GM21619 (cell line): ENCODE measurements around the gene HOXC4.
"Not testable (repeated sequence)": the region's sequence is repeated elsewhere in the genome, so short reads cannot be mapped to it uniquely, and the experiment has no call there.

Experiments
- ATAC-seq: cut with Tn5 transposase; IDR thresholded peaks from one replicate; pipeline ENCODE4 v1.9.1; 2021; ENCODE audit not compliant: unreplicated experiment

The HOXC4 gene

DNA sequence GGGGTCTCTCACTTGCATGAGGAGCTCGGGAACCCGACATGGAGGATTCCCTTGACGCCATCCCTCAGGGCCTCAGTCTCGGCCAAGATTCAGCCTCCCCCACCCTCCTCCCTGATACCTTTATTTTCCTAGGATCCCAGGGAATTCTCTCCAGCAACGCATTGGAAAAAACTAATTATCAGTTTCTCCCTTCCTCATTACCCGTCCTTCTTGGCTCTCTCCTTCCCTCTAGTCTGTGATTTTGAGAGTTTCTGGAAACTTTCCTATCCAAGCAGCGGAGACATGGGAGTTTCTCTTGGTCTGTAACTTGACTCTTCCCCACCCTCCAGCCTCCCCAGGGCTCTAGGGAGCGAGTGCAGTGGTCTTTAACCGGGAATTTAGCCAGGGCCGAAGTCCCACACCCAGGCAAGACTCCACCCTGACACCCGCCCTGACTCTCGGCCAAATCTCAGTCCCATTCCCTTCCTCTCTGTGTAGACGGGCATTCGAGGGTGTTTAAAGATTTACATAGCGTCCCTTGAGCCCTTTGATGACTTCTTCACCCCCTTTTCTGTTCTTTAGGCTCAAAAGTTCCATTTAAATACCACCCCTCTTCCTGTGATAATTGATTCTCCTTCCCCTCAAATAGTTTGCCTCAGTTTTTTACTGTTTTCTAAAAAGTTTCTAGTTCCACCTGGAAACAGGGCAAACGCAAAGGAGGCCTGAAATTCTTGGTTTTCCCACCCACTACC, 14.1 kb upstream of the HOXC4 start:
- ATAC-seq, result no peak

DNA sequence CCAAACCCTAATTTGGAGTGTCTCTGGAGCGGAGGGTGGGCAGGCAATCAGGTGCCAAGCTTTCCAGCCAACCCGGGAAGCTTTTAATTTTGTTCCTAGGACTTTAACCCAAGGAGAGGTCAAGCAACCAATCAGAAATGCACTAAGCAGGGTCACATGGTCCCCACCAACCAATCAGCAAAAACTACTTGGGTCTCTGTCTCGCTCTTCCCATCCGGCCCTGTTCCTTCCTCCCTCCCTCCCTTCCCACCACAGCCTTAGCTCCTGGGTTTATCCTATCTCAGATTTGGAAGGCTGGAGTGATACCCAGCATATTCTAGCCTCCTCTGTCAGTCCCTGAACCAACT, 13.5 kb upstream of the HOXC4 start:
- no peak for ATAC-seq

DNA sequence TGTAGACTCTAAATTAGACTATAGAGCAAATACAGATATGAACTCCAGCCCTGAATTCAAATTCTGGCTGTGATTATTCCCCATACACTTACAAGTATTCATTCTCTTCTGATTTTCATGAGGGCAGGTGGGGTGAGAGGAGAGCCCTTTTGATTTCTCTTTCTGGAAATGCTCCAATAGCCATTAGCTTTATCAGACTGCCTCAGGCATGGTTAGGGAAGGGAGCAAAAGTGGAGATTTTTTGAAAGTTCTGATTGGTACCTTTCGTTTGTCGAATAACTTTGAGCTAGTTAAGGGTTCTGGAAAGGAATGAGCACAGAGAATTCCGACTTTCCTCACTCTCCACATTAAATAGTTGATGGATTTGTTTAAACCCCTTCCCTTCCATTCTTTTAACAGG, 13.0 kb upstream of the HOXC4 start:
- ATAC-seq, result no peak

DNA sequence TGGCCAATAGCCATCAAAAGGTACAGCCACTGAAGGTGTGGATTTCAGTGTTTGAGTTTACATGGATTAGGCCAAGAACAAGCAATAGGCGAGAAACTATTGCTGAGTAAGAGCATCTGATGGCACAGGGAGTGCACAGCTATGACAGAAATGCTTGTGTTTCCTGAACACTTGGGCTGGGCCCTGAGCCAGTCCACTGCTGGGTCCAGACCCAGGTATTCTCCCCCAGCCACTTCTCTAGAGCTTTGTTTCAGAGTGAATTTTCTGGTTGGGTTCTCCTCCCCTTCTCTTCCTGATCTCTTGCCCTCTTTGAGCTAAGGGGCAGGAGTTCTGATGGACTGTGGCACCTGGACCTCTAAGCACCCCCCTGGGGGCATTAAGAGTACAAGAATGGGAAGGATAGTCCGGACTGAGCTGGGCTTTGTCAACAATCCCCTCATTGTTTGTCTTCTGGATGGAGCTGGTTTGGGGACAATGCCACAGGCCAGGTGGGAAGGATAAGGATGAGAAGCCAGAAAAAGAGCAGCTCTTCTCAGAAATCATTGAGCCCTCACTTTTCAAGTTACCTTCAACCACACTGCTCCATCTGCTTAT, 12.4 kb upstream of the HOXC4 start:
- no peak for ATAC-seq

DNA sequence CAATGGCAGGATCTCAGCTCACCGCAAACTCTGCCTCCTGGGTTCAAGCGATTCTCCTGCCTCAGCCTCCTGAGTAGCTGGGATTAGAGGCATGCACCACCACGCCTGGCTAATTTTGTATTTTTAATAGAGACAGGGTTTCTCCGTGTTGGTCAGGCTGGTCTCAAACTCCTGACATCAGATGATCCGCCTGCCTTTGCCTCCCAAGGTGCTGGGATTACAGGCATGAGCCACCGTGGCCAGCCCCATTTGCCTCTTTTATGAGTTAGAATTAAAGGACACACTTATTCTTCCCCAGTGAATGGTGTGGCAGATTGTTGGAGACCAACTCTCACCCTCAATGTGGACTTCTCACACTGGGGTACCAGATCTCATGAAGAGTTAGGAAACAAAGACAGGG, 11.6 kb upstream of the HOXC4 start:
- ATAC-seq, result not testable (repeated sequence)

DNA sequence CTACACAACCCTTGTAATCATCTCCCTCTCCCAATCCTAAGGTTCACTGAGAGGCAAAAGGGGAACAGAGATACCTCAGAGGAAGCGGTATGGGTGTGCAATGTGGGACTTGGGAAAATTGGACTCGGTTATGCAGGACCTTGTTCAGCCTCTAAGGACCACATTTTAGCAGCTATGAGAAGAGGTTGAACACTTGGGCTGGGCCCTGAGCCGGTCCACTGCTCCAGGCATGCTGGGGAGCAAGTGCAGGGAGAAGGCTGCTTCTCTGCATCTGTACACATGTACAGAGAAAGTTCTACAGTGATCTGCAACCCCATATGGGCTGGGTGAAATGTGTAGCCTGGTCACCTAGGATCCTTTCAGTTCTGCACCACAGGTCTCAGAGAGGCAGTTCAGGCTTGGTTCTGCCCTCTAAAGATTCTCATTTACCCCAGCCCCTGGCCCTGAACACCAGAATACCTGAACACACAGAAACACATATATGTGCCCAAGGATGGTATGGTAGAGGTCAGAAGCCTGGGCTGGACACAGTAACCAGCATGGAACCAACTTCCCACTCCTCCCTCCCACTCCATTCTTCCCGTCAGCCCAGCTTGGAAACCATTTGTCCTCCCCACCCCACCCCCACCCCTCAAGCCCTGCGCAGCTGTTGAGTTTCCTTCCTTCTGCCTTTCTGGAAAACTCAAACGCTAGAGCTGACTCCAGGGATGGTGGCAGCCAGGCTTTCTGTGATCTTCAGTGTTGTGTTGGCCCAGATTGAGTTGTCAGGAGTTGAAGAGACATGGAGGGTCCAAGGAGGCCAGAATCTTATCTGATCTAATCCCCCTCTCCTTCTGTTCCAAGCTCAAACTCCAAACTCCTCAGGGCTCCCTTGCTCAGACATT, 10.4 kb upstream of the HOXC4 start:
- no peak for ATAC-seq

DNA sequence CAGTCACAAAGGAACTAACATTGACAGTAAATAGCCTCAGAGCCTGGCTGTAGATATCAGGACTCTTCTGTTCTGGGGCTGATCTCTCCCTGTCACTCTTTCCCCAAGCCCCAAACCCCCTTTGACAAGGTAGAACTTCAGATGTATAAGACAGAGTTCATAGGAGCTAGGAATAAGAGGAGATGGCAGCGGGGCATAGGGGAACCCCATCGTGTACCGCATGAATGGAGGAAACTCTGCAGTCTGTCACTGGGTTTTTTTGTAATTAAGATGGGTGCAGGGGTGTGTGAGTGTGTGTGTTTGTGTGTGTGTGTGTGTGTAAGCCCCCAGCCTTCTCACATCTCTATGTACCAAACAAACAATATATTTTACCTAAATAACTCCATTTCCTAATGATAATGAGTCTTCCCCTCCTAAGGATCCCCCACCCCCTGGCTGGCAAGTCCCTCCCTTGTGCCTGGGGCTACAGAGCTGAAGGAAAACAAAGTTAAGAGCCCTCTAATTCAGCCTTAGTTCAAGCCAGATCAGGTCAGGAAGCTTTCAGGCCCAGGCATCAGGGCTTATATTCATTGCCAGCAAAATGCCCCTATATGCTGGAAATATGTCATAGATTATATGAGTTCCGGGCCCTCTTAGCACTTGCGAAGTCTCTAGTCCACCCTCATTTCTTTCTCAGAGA, 9.1 kb upstream of the HOXC4 start:
- no peak for ATAC-seq

DNA sequence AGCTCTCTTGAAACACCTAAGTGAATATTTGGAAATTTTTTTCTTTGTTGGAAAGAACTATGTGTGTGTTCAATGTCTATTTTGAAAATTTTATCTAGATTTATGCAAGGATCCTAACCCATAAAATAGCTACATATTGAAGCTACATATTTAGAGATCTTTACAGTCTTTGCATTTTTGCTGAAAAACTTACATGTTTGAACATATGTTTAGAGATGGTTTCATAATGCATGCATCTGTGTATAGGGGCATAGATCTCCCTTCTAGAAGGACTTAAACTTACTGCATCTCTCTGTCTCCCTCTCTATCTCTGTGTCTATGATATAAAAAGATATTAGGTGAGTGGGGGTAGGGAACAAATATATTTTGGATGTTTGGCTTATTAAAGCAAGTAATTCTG, 8.2 kb upstream of the HOXC4 start:
- no peak for ATAC-seq

DNA sequence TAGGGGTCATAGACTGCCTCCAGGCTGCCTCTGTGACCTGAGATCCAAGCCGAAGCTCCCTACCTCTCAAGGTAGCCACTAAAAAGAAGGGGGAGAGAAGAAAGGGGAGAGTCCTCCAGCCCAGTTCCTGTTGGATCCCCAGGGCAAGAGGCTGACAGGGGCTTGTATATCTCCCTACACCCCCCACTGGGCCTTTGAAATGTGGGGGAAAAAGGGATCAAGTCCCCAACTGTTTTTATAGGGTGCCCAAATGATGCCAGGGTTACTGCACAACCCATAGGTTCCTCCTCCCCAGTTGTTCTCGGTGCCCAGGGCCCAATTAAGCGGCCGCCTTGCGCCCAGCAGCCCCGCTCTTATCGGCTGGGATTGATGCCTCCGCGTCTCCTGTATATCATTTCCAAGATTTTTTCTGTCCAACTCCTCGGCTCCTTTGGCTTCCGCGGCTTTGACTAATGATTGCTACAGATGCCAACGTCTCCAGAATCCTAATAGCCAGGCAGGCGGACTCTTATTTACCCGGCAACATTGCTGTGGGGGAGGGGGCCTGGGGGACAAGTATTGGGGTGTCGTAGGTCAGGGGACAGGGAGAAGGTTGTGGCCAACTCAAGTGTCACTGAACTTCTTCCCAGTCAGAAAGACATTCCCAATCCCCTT, 7.6 kb upstream of the HOXC4 start:
- no peak for ATAC-seq

DNA sequence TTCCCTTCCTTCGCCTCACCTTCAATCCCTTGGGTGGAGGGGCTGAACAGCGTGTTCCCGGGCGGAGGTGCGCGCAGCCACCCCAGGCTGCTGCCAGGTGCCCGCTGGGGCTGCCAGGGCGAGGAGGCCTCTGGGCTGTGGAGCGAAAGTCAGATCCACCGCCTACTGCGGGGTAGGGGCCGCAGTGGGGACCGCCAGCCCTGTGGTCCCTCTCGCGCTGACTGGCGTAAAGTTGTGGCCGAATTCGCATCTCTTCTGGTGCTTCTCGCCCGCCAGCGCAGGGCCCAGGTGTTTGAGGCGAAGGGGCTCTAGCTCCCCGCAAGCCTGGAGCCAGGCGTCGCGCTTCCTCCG, 6.9 kb upstream of the HOXC4 start:
- ATAC-seq, result no peak

DNA sequence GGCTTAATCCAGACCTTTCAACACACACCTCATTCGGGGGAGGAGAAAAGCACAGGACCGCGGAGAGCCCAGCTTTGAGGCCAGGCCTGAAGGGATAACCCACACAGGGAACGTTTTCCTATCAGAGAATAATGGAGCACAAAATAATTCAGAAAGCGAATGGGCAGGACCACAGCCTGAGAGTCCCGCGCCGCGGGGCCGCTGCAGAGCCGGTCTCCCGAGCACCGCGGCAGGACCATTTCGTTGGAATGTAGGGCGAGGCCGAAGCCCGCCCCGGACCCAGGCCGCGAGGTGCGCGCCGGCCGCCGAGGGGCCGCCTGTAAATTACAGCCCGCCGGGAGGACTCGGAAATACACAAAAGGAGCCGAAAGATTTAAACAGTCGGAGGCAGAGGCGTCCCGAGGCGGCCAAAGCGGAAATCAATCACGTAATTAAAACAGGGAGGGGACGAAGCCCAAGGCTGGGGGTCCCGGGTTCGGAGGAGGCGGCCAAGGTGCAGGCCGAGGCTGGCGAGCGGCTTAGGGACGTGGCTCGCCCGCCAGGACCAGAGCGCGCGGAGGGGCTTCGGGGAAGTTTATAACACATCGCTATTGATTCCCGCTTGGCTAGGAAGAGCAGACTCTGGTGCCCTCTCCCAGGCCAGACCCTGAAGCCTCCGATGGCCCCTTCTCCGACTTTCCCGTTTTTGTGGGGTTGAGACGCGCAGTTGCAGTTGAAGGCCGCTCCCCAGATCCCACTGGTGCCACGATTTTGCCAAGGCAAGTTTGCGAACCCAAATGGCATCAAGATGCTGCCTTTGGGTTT, 6.3 kb upstream of the HOXC4 start:
- ATAC-seq, result no peak

DNA sequence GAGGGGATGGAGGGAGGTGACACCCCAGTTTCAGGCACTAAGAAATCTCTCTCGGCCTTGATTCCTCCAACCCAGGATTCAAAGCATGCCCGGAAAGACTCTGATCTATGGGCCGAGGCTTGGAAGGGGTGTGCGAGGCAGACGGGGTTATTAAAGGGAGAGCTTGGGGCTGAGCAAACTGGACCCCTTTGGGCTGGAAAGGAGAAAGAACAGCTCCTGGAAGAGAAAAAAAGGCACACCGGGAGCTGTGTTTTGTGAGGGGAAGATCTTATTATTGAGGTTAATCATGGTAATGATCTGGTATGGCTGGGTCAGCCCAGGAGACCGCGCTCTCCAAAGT, 5.7 kb upstream of the HOXC4 start:
- no peak for ATAC-seq

DNA sequence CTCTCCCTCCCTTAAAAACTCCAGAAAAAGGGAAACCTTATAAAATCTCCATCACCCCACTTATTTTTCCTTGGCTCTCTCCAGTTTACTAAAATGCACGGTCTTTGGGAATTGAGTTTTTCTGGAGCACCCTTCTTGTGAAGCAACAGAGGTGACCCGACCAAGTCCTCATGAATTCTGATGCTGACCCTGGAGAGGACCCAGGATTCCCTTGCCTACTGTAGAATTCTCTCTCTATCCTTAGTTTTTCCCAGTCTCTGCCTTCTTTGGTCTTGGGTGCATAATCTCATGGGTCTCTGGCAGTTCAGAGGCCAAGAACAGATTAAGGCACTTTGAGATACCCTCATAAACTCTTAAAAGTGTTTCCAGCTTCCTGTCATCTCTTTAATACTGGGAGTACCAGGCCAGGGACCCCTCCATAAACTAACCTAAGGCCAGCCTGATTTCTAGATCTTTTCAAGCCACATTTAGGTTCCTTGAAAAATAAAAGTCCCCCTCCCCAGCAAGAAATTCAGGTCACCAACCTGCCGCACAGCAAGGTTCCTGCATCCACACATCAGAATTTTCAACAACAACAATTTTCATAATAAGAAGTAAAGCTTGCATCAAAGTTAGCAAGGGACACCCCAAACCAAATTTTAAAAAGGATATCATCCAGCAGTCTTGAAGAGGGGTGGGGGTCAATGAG, 5.1 kb upstream of the HOXC4 start:
- ATAC-seq, result no peak

DNA sequence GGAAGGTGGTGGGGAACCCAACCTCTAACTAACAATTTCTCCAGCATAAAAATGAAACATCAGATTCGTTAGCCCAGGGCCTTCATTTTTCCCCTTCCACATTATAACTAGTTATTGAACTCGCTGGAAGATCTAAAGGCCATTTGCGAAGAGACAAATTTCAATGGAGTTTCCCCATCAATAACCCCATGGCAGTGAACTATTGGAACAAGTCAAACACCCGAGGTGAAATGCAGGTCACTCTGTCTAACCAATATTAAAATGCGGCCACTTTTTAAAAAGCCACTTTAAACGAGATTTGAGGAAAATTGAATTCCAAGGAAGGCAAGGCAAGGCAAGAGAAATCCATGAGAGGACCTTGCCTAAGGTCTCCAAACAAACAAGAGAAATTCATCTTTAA, 4.5 kb upstream of the HOXC4 start:
- ATAC-seq, result no peak

DNA sequence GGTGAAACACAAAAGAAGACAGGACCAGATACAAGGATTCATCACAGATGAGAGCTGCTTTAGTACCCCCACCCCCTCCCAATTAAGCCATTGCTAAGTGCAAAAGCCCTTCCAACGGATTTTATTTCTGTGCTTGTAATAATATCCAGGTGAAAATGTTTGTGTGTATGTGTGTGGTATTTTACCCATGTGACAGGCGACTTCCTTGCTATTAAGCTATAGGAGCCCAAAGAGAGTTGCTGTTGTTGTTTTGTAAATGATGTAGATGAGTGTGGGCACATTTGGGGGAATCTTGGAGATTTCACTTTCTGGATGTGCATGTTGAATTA, 3.2 kb upstream of the HOXC4 start:
- ATAC-seq, result no peak

DNA sequence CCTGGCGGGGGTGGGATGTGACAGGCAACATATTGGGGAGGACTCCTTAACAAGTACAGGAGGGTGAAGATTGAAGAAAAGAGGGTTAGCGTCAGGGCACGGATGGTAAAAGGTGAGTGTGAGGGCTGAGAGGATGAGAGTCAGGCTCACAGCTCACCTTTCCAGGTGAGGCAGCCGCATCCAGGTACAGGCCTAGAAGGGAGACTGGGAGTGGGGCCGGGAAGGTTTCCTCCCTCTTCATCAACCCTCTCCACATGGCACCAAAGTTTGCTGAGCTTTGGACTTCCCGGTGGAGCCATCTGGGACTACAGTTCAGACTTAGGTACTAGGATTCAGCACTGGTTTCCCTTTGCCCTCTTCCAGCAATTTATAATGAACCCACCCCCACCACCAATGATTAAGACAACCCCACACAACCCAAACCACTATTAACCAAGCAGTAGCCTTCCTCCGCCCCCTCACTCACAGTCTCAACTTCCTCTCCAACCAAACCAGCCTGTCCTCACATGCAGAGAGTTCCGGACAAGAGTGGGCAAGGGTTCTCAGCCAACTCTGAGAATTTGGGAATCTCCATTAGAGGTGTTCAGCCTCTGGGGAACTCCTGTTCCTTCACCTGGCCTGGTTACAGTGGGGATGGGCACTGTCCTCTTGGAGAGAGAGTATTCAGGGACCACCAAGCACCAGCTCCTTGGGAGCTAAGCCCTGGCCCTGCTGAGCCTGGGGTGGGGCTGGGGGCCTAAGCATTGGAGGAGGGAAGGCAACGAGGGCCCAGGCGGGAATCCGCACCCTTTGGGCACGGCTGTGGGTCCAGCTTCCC, 2.4 kb upstream of the HOXC4 start:
- no peak for ATAC-seq

DNA sequence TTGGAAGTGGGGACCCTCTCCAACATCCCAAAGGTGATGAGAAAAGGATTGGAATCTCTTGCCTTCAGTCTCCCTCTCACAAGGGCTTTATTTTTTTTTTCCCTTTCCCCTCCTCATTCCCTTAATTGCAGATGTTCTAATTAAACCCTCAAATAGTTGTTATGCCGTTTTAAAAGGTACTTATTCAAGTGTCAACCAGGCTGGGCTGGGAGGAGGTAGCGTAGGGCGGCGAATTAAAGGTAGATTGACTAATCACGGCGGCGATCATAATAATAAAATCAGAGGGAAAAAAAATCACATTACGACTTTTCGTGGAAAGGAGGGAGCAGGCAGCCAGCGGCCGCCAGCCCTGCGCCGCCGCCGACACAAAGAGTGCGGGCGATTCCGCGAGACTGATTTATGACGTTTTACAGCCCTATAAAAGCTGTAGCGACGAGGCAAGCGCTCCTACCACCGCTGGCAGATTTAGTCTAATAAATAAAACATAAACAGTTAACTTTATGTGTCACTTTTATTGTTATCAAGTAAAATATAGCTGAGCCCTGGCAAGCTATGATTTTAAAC, 1.7 kb upstream of the HOXC4 start:
- no peak for ATAC-seq

DNA sequence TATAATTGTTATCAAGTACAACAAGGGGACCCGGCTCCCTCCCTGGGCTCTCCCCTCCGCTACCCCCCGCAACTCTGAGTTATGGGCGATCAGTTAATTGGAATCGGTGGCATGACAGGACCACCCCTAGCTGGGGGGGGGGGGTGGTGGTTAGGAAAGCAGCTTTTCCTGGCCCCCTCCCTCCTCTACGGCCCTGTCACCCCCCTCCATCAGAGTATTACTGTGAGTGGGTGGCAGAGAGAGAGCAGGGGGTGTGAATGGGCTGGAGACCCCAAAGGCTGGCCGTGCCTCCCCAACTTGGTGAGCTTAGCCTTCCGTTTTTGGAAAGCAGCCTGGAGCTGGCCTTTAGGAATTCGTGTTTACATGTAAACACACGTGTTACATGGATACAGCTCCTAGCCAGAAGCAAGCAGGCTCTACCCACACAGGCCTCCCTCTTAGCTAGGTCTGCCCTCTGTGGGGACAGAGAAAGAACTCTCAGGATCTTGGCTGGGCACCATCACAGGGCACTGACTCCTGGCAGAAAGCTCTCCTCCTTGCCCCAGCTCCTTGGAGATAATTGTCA, 1.1 kb upstream of the HOXC4 start:
- no peak for ATAC-seq
